GM12878 (cell line): Measurements from ENCODE around the gene CR1L. TPM values are rescaled to one million over a fixed set of nuclear protein-coding genes. Genes with fewer than 3 reads are reported as not detected.
A peak's percentile ranks its signal among the peaks of the same experiment; 100 is the strongest.

Experiments used
- ATF7 ChIP-seq: fragments of 450-650 bp; IDR thresholded peaks from 2 replicates; pipeline ENCODE4 v1.6.1; 2016; ENCODE audit warnings: low read depth, mild to moderate bottlenecking
- CBX3 ChIP-seq: fragments of 200-600 bp; sonication (generic); IDR thresholded peaks from 2 replicates; pipeline ENCODE4 v1.6.1; 2016; ENCODE audit warnings: low read depth, borderline replicate concordance
- CEBPB ChIP-seq, 2 experiments: fragments of 150-350 bp in 1 of 2; IDR thresholded peaks; 2 replicates each; pipeline ENCODE4 v1.6.1; 2012 to 2014; ENCODE audit warnings: low read depth in 2 of 2, low read length in 2 of 2, borderline replicate concordance in 1 of 2, inconsistent platforms in 1 of 2
- E2F8 ChIP-seq: fragments of 450-650 bp; IDR thresholded peaks from 2 replicates; pipeline ENCODE4 v1.6.1; 2018; ENCODE audit warnings: mild to moderate bottlenecking, low read depth, moderate library complexity; ENCODE audit not compliant: partially characterized antibody
- EP300 ChIP-seq, 2 experiments: fragments of 150-350 bp in 1 of 2; IDR thresholded peaks; 2 replicates each; pipeline ENCODE4 v1.6.1; 2011 to 2012; ENCODE audit warnings: low read depth in 2 of 2, low read length in 2 of 2, borderline replicate concordance in 1 of 2, improper control_type of control experiment in 1 of 2, inconsistent platforms in 1 of 2; ENCODE audit not compliant: control insufficient read depth in 1 of 2
- HCFC1 ChIP-seq: fragments of 150-350 bp; IDR thresholded peaks from 2 replicates; pipeline ENCODE4 v1.6.1; 2014; ENCODE audit warnings: low read length
- MAX ChIP-seq: IDR thresholded peaks from 2 replicates; pipeline ENCODE4 v1.6.1; 2012; ENCODE audit warnings: low read depth, low read length, improper control_type of control experiment
- MEF2B ChIP-seq: fragments of 450-650 bp; IDR thresholded peaks from 2 replicates; pipeline ENCODE4 v1.6.1; 2018; ENCODE audit warnings: mild to moderate bottlenecking, moderate library complexity; ENCODE audit not compliant: partially characterized antibody, poor library complexity, severe bottlenecking
- POU2F2 ChIP-seq: IDR thresholded peaks from 3 replicates; pipeline ENCODE4 v1.6.1; 2011; ENCODE audit warnings: low read depth, mild to moderate bottlenecking, low read length, borderline replicate concordance
- RAD21 ChIP-seq: IDR thresholded peaks from 2 replicates; pipeline ENCODE4 v1.6.1; 2011; ENCODE audit warnings: mild to moderate bottlenecking, low read depth, low read length, moderate library complexity; ENCODE audit not compliant: insufficient read depth
- RAD51 ChIP-seq: fragments of 450-650 bp; IDR thresholded peaks from 2 replicates; pipeline ENCODE4 v1.6.1; 2016; ENCODE audit warnings: moderate library complexity, mild to moderate bottlenecking, inconsistent platforms
- RCOR1 ChIP-seq: conservative IDR thresholded peaks from 2 replicates; pipeline ENCODE4 v1.6.1; 2012; ENCODE audit warnings: low read depth, low read length, improper control_type of control experiment
- RELA ChIP-seq: fragments of 450-650 bp; IDR thresholded peaks from 2 replicates; pipeline ENCODE4 v1.8.0; 2014; ENCODE audit warnings: borderline replicate concordance; ENCODE audit not compliant: partially characterized antibody
- SIN3A ChIP-seq: IDR thresholded peaks from 2 replicates; pipeline ENCODE4 v1.6.1; 2012; ENCODE audit warnings: low read depth, low read length, improper control_type of control experiment
- SMARCA5 ChIP-seq: fragments of 450-650 bp; IDR thresholded peaks from 2 replicates; pipeline ENCODE4 v1.6.1; 2017; ENCODE audit warnings: mild to moderate bottlenecking
- SMC3 ChIP-seq: IDR thresholded peaks from 2 replicates; pipeline ENCODE4 v1.6.1; 2011; ENCODE audit warnings: low read length, improper control_type of control experiment, borderline replicate concordance
- SREBF1 ChIP-seq: IDR thresholded peaks from 2 replicates; pipeline ENCODE4 v1.6.1; 2012; ENCODE audit warnings: mild to moderate bottlenecking, low read length
- TAF1 ChIP-seq: IDR thresholded peaks from 2 replicates; pipeline ENCODE4 v1.6.1; 2011; ENCODE audit warnings: mild to moderate bottlenecking, low read depth, low read length, borderline replicate concordance
- TCF7 ChIP-seq: IDR thresholded peaks from 2 replicates; pipeline ENCODE4 v1.6.1; 2014; ENCODE audit warnings: antibody characterized with exemption, borderline replicate concordance
- ZBTB33 ChIP-seq: fragments of 450-650 bp; IDR thresholded peaks from 2 replicates; pipeline ENCODE4 v1.6.1; 2017; ENCODE audit warnings: mild to moderate bottlenecking
- ZZZ3 ChIP-seq: IDR thresholded peaks from 2 replicates; pipeline ENCODE4 v1.6.1; 2011; ENCODE audit warnings: low read depth; ENCODE audit not compliant: control insufficient read depth, insufficient read length
- polyA plus RNA-seq, 11 experiments: library from polyadenylated mRNA; depleted of rRNA in 4 of 11; unstranded in 6 of 11; stranded (reverse) in 5 of 11; fragments of >200 nt; fragmentation: Nextera tagmentation in 4 of 11; fragmentation: Illumina TruSeq in 1 of 11; extraction: Ambion mirVana in 4 of 11; extraction: Trizol in 1 of 11; gene quantifications; 1 replicate in 1 of 11; 2 replicates in 10 of 11; pipeline versions ENCODE4 v1.2.1 to v1.2.3, GENCODE V29; 2011 to 2016; ENCODE audit warnings: inconsistent platforms in 2 of 11, missing spikeins in 2 of 11, low read depth in 1 of 11
- total RNA-seq, 4 experiments: library from RNA; depleted of rRNA in 3 of 4; stranded (reverse); fragments of >200 nt in 3 of 4; fragmentation: Illumina TruSeq in 1 of 4; extraction: Trizol in 1 of 4; gene quantifications; 2 replicates each; pipeline versions ENCODE4 v1.2.1 to v1.2.3, GENCODE V29; 2013 to 2021
- TF ChIP-seq, protein P1 (sequence below): fragments of 150-350 bp; IDR thresholded peaks from 2 replicates; pipeline ENCODE4 v1.6.1; 2014; ENCODE audit warnings: mild to moderate bottlenecking, low read depth, low read length
- TF ChIP-seq, protein P2 (sequence below): fragments of 450-650 bp; IDR thresholded peaks from 2 replicates; pipeline ENCODE4 v1.6.1; 2016; ENCODE audit warnings: mild to moderate bottlenecking

CR1L gene
- total and polyA plus RNA-seq, 10 of the 15 experiments (the other 5 are each of a cell fraction or from before 2014, with no cell fraction given) = 0.11 TPM; not detected in 9

- TF ChIP-seq, protein P1, sequence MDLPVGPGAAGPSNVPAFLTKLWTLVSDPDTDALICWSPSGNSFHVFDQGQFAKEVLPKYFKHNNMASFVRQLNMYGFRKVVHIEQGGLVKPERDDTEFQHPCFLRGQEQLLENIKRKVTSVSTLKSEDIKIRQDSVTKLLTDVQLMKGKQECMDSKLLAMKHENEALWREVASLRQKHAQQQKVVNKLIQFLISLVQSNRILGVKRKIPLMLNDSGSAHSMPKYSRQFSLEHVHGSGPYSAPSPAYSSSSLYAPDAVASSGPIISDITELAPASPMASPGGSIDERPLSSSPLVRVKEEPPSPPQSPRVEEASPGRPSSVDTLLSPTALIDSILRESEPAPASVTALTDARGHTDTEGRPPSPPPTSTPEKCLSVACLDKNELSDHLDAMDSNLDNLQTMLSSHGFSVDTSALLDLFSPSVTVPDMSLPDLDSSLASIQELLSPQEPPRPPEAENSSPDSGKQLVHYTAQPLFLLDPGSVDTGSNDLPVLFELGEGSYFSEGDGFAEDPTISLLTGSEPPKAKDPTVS = no peak
- TF ChIP-seq RCOR1 (no peak), EP300 (IDR thresholded peaks at IDR 0.05; ENCODE audit: borderline replicate concordance in 1 of 2, control insufficient read depth in 1 of 2, low read depth in 2 of 2, low read length in 2 of 2) (no peak), RAD21 (peak; percentile 80), ZZZ3 (no peak), ATF7 (no peak), POU2F2 (peak; percentile 40; the same call in 1 of the 3 replicates), CEBPB (IDR thresholded peaks at IDR 0.05; ENCODE audit: borderline replicate concordance in 1 of 2, low read depth in 2 of 2, low read length in 2 of 2) (no peak), CBX3 (no peak), MAX (no peak), HCFC1 (no peak), SIN3A (no peak), RAD51 (no peak), ZBTB33 (no peak), SREBF1 (no peak), SMARCA5 (no peak), MEF2B (no peak), TCF7 (no peak), TAF1 (no peak), RELA (no peak), SMC3 (peak; percentile 35; the same call in 1 of the 2 replicates), E2F8 (no peak)
- TF ChIP-seq, protein P2, sequence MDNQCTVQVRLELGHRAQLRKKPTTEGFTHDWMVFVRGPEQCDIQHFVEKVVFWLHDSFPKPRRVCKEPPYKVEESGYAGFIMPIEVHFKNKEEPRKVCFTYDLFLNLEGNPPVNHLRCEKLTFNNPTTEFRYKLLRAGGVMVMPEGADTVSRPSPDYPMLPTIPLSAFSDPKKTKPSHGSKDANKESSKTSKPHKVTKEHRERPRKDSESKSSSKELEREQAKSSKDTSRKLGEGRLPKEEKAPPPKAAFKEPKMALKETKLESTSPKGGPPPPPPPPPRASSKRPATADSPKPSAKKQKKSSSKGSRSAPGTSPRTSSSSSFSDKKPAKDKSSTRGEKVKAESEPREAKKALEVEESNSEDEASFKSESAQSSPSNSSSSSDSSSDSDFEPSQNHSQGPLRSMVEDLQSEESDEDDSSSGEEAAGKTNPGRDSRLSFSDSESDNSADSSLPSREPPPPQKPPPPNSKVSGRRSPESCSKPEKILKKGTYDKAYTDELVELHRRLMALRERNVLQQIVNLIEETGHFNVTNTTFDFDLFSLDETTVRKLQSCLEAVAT = no peak
Observed at GRCh38 chr1:207672522-207673130, 27.7 kb downstream of the CR1L start (continued).
